HepG2 (cell line): ENCODE measurements around the gene FBXO33. TPM values are rescaled to one million over a fixed set of nuclear protein-coding genes. Genes with fewer than 3 reads are reported as not detected.
A peak's percentile ranks its signal among the peaks of the same experiment; 100 is the strongest.

Experiments
- HMG20A ChIP-seq: IDR thresholded peaks from 2 replicates; pipeline ENCODE4 v1.6.1; 2016; ENCODE audit warnings: borderline replicate concordance
- KDM6A ChIP-seq: IDR thresholded peaks from 2 replicates; pipeline ENCODE4 v1.6.1; 2016; ENCODE audit warnings: low read depth
- SUZ12 ChIP-seq: fragments of 150-350 bp; IDR thresholded peaks from 2 replicates; pipeline ENCODE4 v1.6.1; 2014; ENCODE audit warnings: low read depth, low read length
- ZMYM3 ChIP-seq: sonication (generic); formaldehyde crosslinking; IDR thresholded peaks from 2 replicates; pipeline ENCODE4 v1.5.1; 2020; ENCODE audit warnings: mild to moderate bottlenecking, missing genetic modification reagents
- ZNF292 ChIP-seq: sonication (generic); formaldehyde crosslinking; IDR thresholded peaks from 2 replicates; pipeline ENCODE4 v1.8.1; 2022; ENCODE audit warnings: mild to moderate bottlenecking, low read depth, missing genetic modification reagents, borderline replicate concordance
- ZNF343 ChIP-seq: sonication (generic); formaldehyde crosslinking; IDR thresholded peaks from 2 replicates; pipeline ENCODE4 v1.4.0; 2020; ENCODE audit warnings: mild to moderate bottlenecking, missing genetic modification reagents
- polyA plus RNA-seq, 8 experiments: library from polyadenylated mRNA; depleted of rRNA in 3 of 8; stranded (reverse) in 7 of 8; unstranded in 1 of 8; fragments of >200 nt; fragmentation: Illumina TruSeq in 4 of 8; extraction: Trizol in 4 of 8; gene quantifications; 2 replicates each; pipeline versions ENCODE4 v1.2.1 to v1.2.3, GENCODE V29; 2011 to 2016; ENCODE audit warnings: low read depth in 4 of 8, missing spikeins in 1 of 8, mixed read lengths in 1 of 8; ENCODE audit not compliant: insufficient read depth in 1 of 8
- total RNA-seq, 5 experiments: library from RNA; depleted of rRNA; stranded (reverse); fragments of >200 nt; fragmentation: Illumina TruSeq; extraction: Trizol; gene quantifications; 2 replicates each; pipeline ENCODE4 v1.2.3, GENCODE V29; 2016; ENCODE audit warnings: low read depth in 1 of 5
- TF ChIP-seq, protein P1 (sequence below): sonication (generic); formaldehyde crosslinking; IDR thresholded peaks from 2 replicates; pipeline ENCODE4 v1.4.0; 2020; ENCODE audit warnings: missing genetic modification reagents
- TF ChIP-seq, protein P2 (sequence below): sonication (generic); formaldehyde crosslinking; IDR thresholded peaks from 2 replicates; pipeline ENCODE4 v1.4.0; 2020; ENCODE audit warnings: missing genetic modification reagents, borderline replicate concordance
- TF ChIP-seq, protein P3 (sequence below): IDR thresholded peaks from 2 replicates; pipeline ENCODE4 v1.6.1; 2018; ENCODE audit warnings: missing genetic modification reagents, mild to moderate bottlenecking, missing compliant biosample characterization
- TF ChIP-seq, protein P4 (sequence below): sonication (generic); formaldehyde crosslinking; IDR thresholded peaks from 2 replicates; pipeline ENCODE4 v1.4.0; 2020; ENCODE audit warnings: missing genetic modification reagents
- TF ChIP-seq, protein P5 (sequence below): IDR thresholded peaks from 2 replicates; pipeline ENCODE4 v1.6.1; 2016; ENCODE audit warnings: mild to moderate bottlenecking

The FBXO33 gene
- total and polyA plus RNA-seq, 2 of the 13 experiments (the other 11 are each of a cell fraction or from before 2014, with no cell fraction given), result 15.5 to 16.9 TPM

DNA sequence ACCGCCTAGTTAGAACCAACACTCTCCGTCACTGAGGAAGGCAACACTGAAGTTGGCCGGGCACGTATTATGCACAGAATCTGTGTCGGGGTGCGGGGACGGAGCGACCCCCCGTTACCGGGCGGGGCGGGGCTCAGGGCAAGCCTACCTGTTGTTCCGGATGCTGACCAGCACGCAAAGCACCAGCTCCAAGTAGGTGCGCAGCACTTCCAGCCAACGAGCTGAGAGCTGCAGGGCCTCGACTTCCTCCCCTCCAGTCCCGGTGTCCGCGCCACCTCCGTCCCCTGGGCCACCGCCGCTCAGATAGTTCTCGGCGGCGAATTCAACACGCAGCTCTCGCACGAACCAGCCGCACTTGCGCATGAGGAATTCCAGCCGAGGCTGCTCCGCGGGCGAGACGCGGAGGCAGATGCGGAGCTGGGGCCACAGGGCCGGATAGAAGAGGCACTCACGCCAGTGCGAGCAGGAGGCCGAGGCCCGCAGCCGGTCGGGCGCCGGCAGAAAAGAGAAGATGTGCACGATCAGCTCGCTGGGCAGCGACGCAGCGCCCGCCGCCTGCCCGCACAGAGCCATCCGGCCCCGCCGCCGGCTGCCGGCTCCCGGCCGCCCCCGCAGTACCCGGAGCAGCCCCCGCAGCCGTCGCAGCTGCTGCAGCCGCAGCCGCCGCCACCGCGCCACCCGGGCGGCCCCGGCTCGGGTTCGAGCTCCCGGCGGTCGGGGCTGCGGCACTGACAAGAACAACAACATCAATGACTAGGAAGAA is 636 bp downstream of the FBXO33 start (continued):
- TF ChIP-seq, protein P1, sequence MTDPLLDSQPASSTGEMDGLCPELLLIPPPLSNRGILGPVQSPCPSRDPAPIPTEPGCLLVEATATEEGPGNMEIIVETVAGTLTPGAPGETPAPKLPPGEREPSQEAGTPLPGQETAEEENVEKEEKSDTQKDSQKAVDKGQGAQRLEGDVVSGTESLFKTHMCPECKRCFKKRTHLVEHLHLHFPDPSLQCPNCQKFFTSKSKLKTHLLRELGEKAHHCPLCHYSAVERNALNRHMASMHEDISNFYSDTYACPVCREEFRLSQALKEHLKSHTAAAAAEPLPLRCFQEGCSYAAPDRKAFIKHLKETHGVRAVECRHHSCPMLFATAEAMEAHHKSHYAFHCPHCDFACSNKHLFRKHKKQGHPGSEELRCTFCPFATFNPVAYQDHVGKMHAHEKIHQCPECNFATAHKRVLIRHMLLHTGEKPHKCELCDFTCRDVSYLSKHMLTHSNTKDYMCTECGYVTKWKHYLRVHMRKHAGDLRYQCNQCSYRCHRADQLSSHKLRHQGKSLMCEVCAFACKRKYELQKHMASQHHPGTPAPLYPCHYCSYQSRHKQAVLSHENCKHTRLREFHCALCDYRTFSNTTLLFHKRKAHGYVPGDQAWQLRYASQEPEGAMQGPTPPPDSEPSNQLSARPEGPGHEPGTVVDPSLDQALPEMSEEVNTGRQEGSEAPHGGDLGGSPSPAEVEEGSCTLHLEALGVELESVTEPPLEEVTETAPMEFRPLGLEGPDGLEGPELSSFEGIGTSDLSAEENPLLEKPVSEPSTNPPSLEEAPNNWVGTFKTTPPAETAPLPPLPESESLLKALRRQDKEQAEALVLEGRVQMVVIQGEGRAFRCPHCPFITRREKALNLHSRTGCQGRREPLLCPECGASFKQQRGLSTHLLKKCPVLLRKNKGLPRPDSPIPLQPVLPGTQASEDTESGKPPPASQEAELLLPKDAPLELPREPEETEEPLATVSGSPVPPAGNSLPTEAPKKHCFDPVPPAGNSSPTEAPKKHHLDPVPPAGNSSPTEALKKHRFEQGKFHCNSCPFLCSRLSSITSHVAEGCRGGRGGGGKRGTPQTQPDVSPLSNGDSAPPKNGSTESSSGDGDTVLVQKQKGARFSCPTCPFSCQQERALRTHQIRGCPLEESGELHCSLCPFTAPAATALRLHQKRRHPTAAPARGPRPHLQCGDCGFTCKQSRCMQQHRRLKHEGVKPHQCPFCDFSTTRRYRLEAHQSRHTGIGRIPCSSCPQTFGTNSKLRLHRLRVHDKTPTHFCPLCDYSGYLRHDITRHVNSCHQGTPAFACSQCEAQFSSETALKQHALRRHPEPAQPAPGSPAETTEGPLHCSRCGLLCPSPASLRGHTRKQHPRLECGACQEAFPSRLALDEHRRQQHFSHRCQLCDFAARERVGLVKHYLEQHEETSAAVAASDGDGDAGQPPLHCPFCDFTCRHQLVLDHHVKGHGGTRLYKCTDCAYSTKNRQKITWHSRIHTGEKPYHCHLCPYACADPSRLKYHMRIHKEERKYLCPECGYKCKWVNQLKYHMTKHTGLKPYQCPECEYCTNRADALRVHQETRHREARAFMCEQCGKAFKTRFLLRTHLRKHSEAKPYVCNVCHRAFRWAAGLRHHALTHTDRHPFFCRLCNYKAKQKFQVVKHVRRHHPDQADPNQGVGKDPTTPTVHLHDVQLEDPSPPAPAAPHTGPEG (CRISPR knock-in tag), result peak; percentile 41
- peak; percentile 93 for TF ChIP-seq ZNF292 (CRISPR knock-in tag)
- TF ChIP-seq, protein P2, sequence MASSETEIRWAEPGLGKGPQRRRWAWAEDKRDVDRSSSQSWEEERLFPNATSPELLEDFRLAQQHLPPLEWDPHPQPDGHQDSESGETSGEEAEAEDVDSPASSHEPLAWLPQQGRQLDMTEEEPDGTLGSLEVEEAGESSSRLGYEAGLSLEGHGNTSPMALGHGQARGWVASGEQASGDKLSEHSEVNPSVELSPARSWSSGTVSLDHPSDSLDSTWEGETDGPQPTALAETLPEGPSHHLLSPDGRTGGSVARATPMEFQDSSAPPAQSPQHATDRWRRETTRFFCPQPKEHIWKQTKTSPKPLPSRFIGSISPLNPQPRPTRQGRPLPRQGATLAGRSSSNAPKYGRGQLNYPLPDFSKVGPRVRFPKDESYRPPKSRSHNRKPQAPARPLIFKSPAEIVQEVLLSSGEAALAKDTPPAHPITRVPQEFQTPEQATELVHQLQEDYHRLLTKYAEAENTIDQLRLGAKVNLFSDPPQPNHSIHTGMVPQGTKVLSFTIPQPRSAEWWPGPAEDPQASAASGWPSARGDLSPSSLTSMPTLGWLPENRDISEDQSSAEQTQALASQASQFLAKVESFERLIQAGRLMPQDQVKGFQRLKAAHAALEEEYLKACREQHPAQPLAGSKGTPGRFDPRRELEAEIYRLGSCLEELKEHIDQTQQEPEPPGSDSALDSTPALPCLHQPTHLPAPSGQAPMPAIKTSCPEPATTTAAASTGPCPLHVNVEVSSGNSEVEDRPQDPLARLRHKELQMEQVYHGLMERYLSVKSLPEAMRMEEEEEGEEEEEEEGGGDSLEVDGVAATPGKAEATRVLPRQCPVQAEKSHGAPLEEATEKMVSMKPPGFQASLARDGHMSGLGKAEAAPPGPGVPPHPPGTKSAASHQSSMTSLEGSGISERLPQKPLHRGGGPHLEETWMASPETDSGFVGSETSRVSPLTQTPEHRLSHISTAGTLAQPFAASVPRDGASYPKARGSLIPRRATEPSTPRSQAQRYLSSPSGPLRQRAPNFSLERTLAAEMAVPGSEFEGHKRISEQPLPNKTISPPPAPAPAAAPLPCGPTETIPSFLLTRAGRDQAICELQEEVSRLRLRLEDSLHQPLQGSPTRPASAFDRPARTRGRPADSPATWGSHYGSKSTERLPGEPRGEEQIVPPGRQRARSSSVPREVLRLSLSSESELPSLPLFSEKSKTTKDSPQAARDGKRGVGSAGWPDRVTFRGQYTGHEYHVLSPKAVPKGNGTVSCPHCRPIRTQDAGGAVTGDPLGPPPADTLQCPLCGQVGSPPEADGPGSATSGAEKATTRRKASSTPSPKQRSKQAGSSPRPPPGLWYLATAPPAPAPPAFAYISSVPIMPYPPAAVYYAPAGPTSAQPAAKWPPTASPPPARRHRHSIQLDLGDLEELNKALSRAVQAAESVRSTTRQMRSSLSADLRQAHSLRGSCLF, result no peak
- TF ChIP-seq, protein P3, sequence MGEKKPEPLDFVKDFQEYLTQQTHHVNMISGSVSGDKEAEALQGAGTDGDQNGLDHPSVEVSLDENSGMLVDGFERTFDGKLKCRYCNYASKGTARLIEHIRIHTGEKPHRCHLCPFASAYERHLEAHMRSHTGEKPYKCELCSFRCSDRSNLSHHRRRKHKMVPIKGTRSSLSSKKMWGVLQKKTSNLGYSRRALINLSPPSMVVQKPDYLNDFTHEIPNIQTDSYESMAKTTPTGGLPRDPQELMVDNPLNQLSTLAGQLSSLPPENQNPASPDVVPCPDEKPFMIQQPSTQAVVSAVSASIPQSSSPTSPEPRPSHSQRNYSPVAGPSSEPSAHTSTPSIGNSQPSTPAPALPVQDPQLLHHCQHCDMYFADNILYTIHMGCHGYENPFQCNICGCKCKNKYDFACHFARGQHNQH (CRISPR knock-in tag), result no peak
- 0 out of 2 replicates have a peak, but pooled peaks have one; percentile 33 for TF ChIP-seq ZMYM3
- no peak for TF ChIP-seq KDM6A (CRISPR knock-in tag)
- no peak for TF ChIP-seq HMG20A (CRISPR knock-in tag)
- TF ChIP-seq SUZ12, result no peak
- TF ChIP-seq, protein P4, sequence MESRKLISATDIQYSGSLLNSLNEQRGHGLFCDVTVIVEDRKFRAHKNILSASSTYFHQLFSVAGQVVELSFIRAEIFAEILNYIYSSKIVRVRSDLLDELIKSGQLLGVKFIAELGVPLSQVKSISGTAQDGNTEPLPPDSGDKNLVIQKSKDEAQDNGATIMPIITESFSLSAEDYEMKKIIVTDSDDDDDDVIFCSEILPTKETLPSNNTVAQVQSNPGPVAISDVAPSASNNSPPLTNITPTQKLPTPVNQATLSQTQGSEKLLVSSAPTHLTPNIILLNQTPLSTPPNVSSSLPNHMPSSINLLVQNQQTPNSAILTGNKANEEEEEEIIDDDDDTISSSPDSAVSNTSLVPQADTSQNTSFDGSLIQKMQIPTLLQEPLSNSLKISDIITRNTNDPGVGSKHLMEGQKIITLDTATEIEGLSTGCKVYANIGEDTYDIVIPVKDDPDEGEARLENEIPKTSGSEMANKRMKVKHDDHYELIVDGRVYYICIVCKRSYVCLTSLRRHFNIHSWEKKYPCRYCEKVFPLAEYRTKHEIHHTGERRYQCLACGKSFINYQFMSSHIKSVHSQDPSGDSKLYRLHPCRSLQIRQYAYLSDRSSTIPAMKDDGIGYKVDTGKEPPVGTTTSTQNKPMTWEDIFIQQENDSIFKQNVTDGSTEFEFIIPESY (CRISPR knock-in tag), result no peak
- TF ChIP-seq, protein P5, sequence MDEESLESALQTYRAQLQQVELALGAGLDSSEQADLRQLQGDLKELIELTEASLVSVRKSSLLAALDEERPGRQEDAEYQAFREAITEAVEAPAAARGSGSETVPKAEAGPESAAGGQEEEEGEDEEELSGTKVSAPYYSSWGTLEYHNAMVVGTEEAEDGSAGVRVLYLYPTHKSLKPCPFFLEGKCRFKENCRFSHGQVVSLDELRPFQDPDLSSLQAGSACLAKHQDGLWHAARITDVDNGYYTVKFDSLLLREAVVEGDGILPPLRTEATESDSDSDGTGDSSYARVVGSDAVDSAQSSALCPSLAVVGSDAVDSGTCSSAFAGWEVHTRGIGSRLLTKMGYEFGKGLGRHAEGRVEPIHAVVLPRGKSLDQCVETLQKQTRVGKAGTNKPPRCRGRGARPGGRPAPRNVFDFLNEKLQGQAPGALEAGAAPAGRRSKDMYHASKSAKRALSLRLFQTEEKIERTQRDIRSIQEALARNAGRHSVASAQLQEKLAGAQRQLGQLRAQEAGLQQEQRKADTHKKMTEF (CRISPR knock-in tag), result no peak
- no peak for TF ChIP-seq ZNF343
